Liver (tissue), 9 donors: ENCODE data around the gene SNX33. TPM values are rescaled to one million over a fixed set of nuclear protein-coding genes. Genes with fewer than 3 reads are reported as not detected.

Experiments used
- DNase-seq: peaks from one replicate; pipeline ENCODE4 v3.0.0-alpha.2; 2017; ENCODE audit warnings: low spot score
- H3K27ac ChIP-seq, 2 donors: one replicate each; pipeline ENCODE4 v1.7.0; 2013; ENCODE audit warnings: inconsistent platforms in 2 of 2, low read length in 2 of 2, control low read depth in 1 of 2, low read depth in 1 of 2, mild to moderate bottlenecking in 1 of 2
- H3K27me3 ChIP-seq, 4 donors: one replicate each; pipeline versions ENCODE4 v1.6.1 to v1.7.0; 2013; ENCODE audit warnings: low read length in 3 of 4, inconsistent platforms in 1 of 4, mild to moderate bottlenecking in 1 of 4, moderate library complexity in 1 of 4; ENCODE audit not compliant: control insufficient read depth in 4 of 4, insufficient read depth in 4 of 4
- H3K36me3 ChIP-seq, 4 donors: one replicate each; pipeline versions ENCODE4 v1.6.1 to v1.7.0; 2013; ENCODE audit warnings: low read length in 3 of 4, mild to moderate bottlenecking in 3 of 4, low read depth in 1 of 4, moderate library complexity in 1 of 4; ENCODE audit not compliant: control insufficient read depth in 4 of 4, insufficient read depth in 3 of 4
- H3K4me1 ChIP-seq, 4 donors: one replicate each; pipeline versions ENCODE4 v1.6.1 to v1.7.0; 2013; ENCODE audit warnings: low read length in 3 of 4, mild to moderate bottlenecking in 3 of 4, moderate library complexity in 1 of 4; ENCODE audit not compliant: control insufficient read depth in 4 of 4, insufficient read depth in 4 of 4
- H3K4me3 ChIP-seq, 3 donors: one replicate each; pipeline versions ENCODE4 v1.6.1 to v1.7.0; 2013; ENCODE audit warnings: low read length in 3 of 3, control low read depth in 1 of 3, low read depth in 1 of 3, mild to moderate bottlenecking in 1 of 3
- H3K9ac ChIP-seq, 2 donors: one replicate each; pipeline ENCODE4 v1.7.0; 2013; ENCODE audit warnings: low read length in 2 of 2, mild to moderate bottlenecking in 2 of 2, moderate library complexity in 2 of 2, control low read depth in 1 of 2, low read depth in 1 of 2
- H3K9me3 ChIP-seq, 4 donors: one replicate each; pipeline versions ENCODE4 v1.6.1 to v1.7.0; 2013; ENCODE audit warnings: low read length in 3 of 4; ENCODE audit not compliant: control insufficient read depth in 4 of 4
- EGR1 ChIP-seq, 2 donors: IDR thresholded peaks; 2 replicates each; pipeline ENCODE4 v1.6.1; 2016 to 2018; ENCODE audit warnings: antibody characterized with exemption in 2 of 2, low read depth in 2 of 2
- FOXA1 ChIP-seq: IDR thresholded peaks from 2 replicates; pipeline ENCODE4 v1.6.1; 2016; ENCODE audit warnings: antibody characterized with exemption
- FOXA2 ChIP-seq: IDR thresholded peaks from 2 replicates; pipeline ENCODE4 v1.6.1; 2016; ENCODE audit warnings: antibody characterized with exemption
- GABPA ChIP-seq, 2 donors: IDR thresholded peaks in 1 of 2; conservative IDR thresholded peaks in 1 of 2; 2 replicates each; pipeline ENCODE4 v1.6.1; 2016; ENCODE audit warnings: antibody characterized with exemption in 2 of 2, mild to moderate bottlenecking in 1 of 2, moderate library complexity in 1 of 2
- HNF4A ChIP-seq, 2 donors: conservative IDR thresholded peaks; 2 replicates each; pipeline ENCODE4 v1.6.1; 2016; ENCODE audit warnings: antibody characterized with exemption in 2 of 2, mild to moderate bottlenecking in 2 of 2
- HNF4G ChIP-seq: IDR thresholded peaks from 2 replicates; pipeline ENCODE4 v1.6.1; 2016; ENCODE audit warnings: antibody characterized with exemption
- JUND ChIP-seq, 2 donors: IDR thresholded peaks; 2 replicates each; pipeline ENCODE4 v1.6.1; 2016; ENCODE audit warnings: antibody characterized with exemption in 2 of 2
- NR2F2 ChIP-seq: IDR thresholded peaks from 2 replicates; pipeline ENCODE4 v1.6.1; 2016; ENCODE audit warnings: antibody characterized with exemption
- RAD21 ChIP-seq, 2 donors: IDR thresholded peaks; 2 replicates each; pipeline ENCODE4 v1.6.1; 2016; ENCODE audit warnings: antibody characterized with exemption in 2 of 2, mild to moderate bottlenecking in 2 of 2
- RXRA ChIP-seq, 2 donors: IDR thresholded peaks; 2 replicates each; pipeline ENCODE4 v1.6.1; 2017 to 2018; ENCODE audit warnings: antibody characterized with exemption in 2 of 2, mild to moderate bottlenecking in 1 of 2
- SP1 ChIP-seq: IDR thresholded peaks from 2 replicates; pipeline ENCODE4 v1.6.1; 2018; ENCODE audit warnings: antibody characterized with exemption, mild to moderate bottlenecking
- TAF1 ChIP-seq: conservative IDR thresholded peaks from 2 replicates; pipeline ENCODE4 v1.6.1; 2016; ENCODE audit warnings: antibody characterized with exemption, mild to moderate bottlenecking
- YY1 ChIP-seq: IDR thresholded peaks from 2 replicates; pipeline ENCODE4 v1.6.1; 2016; ENCODE audit warnings: antibody characterized with exemption, mild to moderate bottlenecking
- WGBS: extraction: QIAGEN DNeasy Blood & Tissue Kit; methylation state at CpG from one replicate; pipeline ENCODE4 v1.1.7; 2013; 5-methylcytosine and 5-hydroxymethylcytosine counted together
- polyA plus RNA-seq, 2 donors: library from polyadenylated mRNA; stranded (reverse) in 1 of 2; unstranded in 1 of 2; fragments of 200-250 nt in 1 of 2; fragments of >200 nt in 1 of 2; fragmentation: Nextera tagmentation in 1 of 2; extraction: Ambion mirVana in 1 of 2; gene quantifications; one replicate each; pipeline versions ENCODE4 v1.2.1 to v1.2.3, GENCODE V29; 2013 to 2015
- total RNA-seq, 2 donors: library from RNA; depleted of rRNA; stranded (reverse); fragments of >200 nt; gene quantifications; one replicate each; pipeline ENCODE4 v1.2.3, GENCODE V29; 2014
- TF ChIP-seq, protein P1 (sequence below): IDR thresholded peaks from 2 replicates; pipeline ENCODE4 v1.6.1; 2016; ENCODE audit warnings: antibody characterized with exemption
- TF ChIP-seq, protein P2 (sequence below): IDR thresholded peaks from 2 replicates; pipeline ENCODE4 v1.6.1; 2016; ENCODE audit warnings: antibody characterized with exemption
- TF ChIP-seq, protein P3 (sequence below): IDR thresholded peaks from 2 replicates; pipeline ENCODE4 v1.6.1; 2016; ENCODE audit warnings: antibody characterized with exemption
- TF ChIP-seq, protein P4 (sequence below): fragments of 150-350 bp; IDR thresholded peaks from 2 replicates; pipeline ENCODE4 v1.5.1; 2017; ENCODE audit warnings: improper control_type of control experiment, low read depth, low read length; ENCODE audit not compliant: missing input control
- TF ChIP-seq, protein P5 (sequence below): IDR thresholded peaks from 2 replicates; pipeline ENCODE4 v1.6.1; 2016; ENCODE audit warnings: antibody characterized with exemption, mild to moderate bottlenecking
- donor health status: healthy.
- donor health status: healthy.
- donor health status: healthy.
- donor health status: healthy.
- donor health status: healthy.

Gene SNX33
- total and polyA plus RNA-seq, 4 donors, result 7.1 to 10.8 (median 9.1) TPM

DNA sequence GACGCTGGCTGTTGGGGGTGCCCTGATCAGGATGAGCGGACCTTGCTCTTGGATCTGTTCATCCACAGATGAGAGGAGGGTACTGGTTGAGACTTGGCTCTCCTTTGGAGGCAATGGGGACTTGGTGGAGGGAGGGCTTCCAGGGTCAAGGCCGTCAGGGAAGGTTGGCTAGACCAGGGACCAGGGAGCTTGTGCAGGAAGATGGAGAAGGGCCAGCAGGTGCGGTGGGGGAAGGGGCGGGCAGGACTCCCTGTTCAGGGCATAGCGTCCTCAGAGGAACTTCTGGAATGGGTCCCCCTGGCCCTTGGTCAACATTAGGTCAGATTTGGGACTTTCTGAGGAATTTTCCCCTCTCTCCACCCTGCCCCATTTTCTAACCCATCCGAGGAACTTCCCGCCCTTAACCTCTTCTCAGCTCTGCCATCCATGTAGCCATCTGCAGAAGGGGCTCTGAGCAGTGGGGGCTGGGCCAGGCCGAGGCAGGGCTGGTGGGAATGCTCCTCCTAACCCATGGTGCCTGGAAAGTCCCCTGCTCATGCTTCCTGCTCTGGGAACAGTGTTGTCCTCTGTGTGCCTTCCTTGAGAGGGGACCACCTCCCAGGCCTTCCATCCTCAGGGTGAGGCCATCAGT lies 11.5 kb downstream of the SNX33 start:
- H3K4me1 ChIP-seq, result peaks cover 8 to 38% (median 23%) of the 10 kb centered on the region in 4 donors
- no peak overlapping the region for H3K9ac ChIP-seq
- DNase-seq, result no peak
- H3K4me3 ChIP-seq, result no peak overlapping the region
- peaks cover 0 to 22% (median 10%) of the 10 kb centered on the region in 4 donors for H3K36me3 ChIP-seq
- no peaks in the 10 kb centered on the region for H3K27me3 ChIP-seq
- WGBS, result 83% methylated on average over 9 of the region's 9 CpGs
- TF ChIP-seq FOXA1 (no peak), NR2F2 (no peak), HNF4A (conservative IDR thresholded peaks at IDR 0.05) (no peak), RAD21 (IDR thresholded peaks at IDR 0.05) (no peak), EGR1 (IDR thresholded peaks at IDR 0.05; ENCODE audit: low read depth in 2 of 2) (no peak)
- TF ChIP-seq, protein P1, sequence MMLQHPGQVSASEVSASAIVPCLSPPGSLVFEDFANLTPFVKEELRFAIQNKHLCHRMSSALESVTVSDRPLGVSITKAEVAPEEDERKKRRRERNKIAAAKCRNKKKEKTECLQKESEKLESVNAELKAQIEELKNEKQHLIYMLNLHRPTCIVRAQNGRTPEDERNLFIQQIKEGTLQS, result no peak
- TF ChIP-seq, protein P2, sequence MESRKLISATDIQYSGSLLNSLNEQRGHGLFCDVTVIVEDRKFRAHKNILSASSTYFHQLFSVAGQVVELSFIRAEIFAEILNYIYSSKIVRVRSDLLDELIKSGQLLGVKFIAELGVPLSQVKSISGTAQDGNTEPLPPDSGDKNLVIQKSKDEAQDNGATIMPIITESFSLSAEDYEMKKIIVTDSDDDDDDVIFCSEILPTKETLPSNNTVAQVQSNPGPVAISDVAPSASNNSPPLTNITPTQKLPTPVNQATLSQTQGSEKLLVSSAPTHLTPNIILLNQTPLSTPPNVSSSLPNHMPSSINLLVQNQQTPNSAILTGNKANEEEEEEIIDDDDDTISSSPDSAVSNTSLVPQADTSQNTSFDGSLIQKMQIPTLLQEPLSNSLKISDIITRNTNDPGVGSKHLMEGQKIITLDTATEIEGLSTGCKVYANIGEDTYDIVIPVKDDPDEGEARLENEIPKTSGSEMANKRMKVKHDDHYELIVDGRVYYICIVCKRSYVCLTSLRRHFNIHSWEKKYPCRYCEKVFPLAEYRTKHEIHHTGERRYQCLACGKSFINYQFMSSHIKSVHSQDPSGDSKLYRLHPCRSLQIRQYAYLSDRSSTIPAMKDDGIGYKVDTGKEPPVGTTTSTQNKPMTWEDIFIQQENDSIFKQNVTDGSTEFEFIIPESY, result no peak
- TF ChIP-seq, protein P3, sequence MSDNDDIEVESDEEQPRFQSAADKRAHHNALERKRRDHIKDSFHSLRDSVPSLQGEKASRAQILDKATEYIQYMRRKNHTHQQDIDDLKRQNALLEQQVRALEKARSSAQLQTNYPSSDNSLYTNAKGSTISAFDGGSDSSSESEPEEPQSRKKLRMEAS, result no peak
- no peaks in the 10 kb centered on the region for H3K9me3 ChIP-seq
- no peak overlapping the region for H3K27ac ChIP-seq

DNA sequence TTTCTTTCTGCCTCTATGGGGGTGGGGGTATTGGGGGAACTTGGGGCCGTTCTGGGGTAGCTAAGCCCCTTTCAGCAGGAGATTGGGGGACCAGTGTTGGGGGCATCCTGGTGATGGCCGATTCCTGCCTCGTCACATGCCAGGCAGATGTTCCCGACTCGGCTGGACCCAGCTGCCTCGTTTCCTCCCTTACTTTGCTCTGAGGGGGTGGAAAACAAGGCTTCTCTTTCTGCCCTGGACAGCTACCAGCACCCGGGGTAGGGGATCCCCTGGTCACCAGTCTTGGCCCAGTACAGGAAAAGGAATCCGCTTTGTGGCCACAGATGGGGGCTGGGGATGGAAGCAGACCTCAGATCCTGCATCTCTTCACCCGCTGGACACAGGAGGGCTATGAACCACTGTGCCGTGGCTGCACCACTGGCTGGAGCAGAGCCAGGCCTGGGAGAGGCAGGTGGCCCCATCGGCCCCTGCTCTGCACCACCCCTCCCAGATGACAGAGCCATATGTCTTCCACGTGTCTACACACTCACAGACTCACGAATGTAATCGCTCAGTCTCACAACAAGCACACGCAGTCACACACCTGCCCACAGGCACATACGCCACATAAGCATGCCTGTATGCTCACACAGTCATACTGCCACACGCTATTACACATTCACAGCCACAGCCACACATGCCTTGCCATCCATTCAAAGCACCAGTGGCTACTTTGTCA lies 12.4 kb downstream of the SNX33 start:
- Histone ChIP-seq H3K9ac (no peak overlapping the region), H3K4me3 (no peak overlapping the region), H3K9me3 (no peaks in the 10 kb centered on the region), H3K27me3 (no peaks in the 10 kb centered on the region), H3K27ac (no peak overlapping the region), H3K4me1 (peaks cover 8 to 35% (median 28%) of the 10 kb centered on the region in 4 donors), H3K36me3 (peaks cover 0 to 22% (median 10%) of the 10 kb centered on the region in 4 donors)
- TF ChIP-seq, protein P4, sequence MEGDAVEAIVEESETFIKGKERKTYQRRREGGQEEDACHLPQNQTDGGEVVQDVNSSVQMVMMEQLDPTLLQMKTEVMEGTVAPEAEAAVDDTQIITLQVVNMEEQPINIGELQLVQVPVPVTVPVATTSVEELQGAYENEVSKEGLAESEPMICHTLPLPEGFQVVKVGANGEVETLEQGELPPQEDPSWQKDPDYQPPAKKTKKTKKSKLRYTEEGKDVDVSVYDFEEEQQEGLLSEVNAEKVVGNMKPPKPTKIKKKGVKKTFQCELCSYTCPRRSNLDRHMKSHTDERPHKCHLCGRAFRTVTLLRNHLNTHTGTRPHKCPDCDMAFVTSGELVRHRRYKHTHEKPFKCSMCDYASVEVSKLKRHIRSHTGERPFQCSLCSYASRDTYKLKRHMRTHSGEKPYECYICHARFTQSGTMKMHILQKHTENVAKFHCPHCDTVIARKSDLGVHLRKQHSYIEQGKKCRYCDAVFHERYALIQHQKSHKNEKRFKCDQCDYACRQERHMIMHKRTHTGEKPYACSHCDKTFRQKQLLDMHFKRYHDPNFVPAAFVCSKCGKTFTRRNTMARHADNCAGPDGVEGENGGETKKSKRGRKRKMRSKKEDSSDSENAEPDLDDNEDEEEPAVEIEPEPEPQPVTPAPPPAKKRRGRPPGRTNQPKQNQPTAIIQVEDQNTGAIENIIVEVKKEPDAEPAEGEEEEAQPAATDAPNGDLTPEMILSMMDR, result no peak
- TF ChIP-seq, protein P5, sequence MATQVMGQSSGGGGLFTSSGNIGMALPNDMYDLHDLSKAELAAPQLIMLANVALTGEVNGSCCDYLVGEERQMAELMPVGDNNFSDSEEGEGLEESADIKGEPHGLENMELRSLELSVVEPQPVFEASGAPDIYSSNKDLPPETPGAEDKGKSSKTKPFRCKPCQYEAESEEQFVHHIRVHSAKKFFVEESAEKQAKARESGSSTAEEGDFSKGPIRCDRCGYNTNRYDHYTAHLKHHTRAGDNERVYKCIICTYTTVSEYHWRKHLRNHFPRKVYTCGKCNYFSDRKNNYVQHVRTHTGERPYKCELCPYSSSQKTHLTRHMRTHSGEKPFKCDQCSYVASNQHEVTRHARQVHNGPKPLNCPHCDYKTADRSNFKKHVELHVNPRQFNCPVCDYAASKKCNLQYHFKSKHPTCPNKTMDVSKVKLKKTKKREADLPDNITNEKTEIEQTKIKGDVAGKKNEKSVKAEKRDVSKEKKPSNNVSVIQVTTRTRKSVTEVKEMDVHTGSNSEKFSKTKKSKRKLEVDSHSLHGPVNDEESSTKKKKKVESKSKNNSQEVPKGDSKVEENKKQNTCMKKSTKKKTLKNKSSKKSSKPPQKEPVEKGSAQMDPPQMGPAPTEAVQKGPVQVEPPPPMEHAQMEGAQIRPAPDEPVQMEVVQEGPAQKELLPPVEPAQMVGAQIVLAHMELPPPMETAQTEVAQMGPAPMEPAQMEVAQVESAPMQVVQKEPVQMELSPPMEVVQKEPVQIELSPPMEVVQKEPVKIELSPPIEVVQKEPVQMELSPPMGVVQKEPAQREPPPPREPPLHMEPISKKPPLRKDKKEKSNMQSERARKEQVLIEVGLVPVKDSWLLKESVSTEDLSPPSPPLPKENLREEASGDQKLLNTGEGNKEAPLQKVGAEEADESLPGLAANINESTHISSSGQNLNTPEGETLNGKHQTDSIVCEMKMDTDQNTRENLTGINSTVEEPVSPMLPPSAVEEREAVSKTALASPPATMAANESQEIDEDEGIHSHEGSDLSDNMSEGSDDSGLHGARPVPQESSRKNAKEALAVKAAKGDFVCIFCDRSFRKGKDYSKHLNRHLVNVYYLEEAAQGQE, result no peak
- no peak for TF ChIP-seq YY1
- TF ChIP-seq RXRA (IDR thresholded peaks at IDR 0.05), result no peak
- TF ChIP-seq, protein P1, result no peak
- no peak for TF ChIP-seq TAF1
- TF ChIP-seq FOXA1, result no peak
- TF ChIP-seq NR2F2, result no peak
- TF ChIP-seq GABPA (IDR thresholded peaks at IDR 0.05 in 1 of 2, conservative IDR thresholded peaks at IDR 0.05 in 1 of 2), result no peak
- TF ChIP-seq EGR1 (IDR thresholded peaks at IDR 0.05; ENCODE audit: low read depth in 2 of 2), result no peak
- no peak for TF ChIP-seq JUND (IDR thresholded peaks at IDR 0.05)
- no peak for TF ChIP-seq RAD21 (IDR thresholded peaks at IDR 0.05)
- no peak for TF ChIP-seq HNF4G
- TF ChIP-seq, protein P2, result no peak
- no peak for TF ChIP-seq SP1
- no peak for TF ChIP-seq HNF4A (conservative IDR thresholded peaks at IDR 0.05)
- no peak for TF ChIP-seq FOXA2
- TF ChIP-seq, protein P3, result no peak
- WGBS, result 88% methylated on average over 17 of the region's 17 CpGs
- DNase-seq, result no peak
